KBM-7 (cell line): ENCODE results near the gene C8B.

Source experiments
- DNase-seq: peaks from one replicate; pipeline ENCODE4 v3.0.0-alpha.2; 2015
- in situ Hi-C: fragments of 300-500 bp; cut with MboI; formaldehyde crosslinking; loops from 2 replicates; pipeline ENCODE4 v1.14.3; 2020; ENCODE audit warnings: low sequenced_read_pairs, low pct_unique_long_range_greater_than_20kb, mixed read lengths

Gene C8B

DNA sequence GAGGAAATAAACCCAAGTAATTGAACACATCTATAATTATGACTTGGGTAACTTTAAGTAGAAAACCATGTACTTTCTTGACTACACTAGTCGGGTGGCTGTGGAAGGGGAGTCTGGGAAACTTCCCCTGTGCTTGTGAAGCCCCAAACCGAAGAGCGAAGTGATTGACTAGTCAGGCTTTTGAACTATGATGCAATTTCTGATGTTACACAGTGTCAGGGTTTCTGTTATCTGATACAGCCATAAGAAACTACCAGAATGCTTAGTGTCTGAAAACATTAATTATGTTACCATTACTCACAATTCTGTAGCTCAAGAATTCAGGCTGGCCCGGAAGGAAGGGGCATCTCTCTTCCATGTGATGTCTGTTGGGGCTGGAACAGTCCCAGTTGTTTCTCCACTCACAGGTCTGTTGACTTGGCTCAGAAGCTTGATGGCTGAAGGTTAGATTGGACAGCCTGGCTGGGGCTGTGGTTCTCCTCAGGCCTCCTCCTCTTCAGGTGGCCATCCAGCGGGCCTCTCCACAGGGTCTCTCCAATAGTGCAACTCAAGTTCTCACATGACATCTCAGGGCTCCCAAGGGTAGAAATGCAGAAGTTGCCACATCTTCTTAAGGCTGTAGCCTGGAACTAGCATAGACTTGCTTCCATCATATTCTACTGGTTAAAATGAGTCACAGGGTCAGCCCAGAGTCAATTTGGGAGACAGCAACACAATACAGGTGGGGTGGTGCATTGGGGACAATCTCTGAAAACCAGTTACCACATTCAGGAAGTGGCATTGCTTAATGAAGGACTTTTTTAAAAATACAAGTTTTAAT lies 8.3 kb upstream of the C8B start:
- DNase-seq: peak; percentile 16
- in situ Hi-C loops: no loop called here

DNA sequence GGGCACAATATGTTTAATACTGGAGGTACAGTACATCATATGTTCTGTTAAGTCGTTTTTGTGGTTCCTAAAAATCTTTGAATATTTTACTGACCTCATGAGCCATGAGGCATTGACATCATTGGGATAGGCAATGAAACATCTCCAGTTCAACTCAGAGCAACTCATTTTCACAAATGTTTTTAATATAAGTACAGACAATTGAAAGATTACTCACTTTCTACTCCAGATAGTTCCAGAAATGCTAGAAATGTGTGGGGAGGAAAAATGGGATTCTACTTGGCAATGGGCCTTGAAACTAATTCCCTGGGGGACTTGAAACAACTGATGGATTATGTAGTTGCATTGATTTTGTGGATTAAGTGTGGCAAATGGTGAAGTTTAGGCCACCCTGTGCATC lies 7.2 kb upstream of the C8B start:
- in situ Hi-C loops: no loop called here
- DNase-seq: no peak

DNA sequence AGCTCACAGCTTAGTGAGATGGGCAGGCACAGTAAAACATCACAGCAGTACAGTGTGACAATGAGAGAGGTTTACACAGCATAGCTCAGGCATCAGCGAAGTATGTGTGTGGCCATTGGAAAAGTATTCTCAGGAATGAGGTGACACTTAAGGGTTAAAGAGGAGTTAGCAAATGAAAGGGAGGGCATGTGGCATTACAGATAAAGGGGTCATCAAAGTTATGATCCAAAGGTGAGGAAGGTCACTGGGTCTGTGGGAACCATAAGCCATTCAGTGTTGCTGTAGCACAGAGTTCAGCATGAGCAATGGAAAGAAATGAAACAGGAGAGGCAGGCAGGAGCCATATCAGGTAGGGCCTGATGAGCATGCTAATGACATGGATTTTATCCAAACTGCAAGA lies 4.5 kb upstream of the C8B start:
- in situ Hi-C loops: no loop called here
- DNase-seq: no peak

DNA sequence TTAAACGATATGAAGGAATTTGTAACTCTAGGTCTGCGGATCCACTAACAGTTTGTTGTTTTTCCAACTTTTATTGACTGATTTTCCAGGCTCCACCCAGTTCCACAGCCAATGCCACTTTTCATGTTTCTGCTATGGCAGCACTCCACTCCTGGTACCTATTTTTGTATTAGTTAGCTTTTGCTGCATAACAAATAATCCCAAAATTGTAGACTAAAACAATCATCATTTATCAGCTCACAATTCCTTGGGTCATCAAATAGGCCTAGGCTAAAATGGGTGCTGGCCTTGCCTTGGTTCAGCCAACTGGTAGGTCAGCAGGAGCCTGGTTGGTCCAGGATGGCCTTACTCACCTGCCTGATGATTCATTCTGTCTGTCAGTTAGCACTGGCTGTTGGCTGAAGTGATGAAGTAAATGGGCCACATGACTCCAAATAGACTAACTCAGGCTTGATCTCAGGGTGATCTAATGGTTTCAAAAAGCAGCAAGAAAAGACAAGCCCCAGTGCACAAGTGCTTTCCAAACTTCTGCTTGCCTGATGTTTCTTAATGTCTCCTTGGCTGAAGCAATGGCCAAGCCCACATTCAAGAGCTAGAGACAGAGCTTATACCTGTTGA lies 3.2 kb upstream of the C8B start:
- DNase-seq: no peak
- in situ Hi-C loops: no loop called here

DNA sequence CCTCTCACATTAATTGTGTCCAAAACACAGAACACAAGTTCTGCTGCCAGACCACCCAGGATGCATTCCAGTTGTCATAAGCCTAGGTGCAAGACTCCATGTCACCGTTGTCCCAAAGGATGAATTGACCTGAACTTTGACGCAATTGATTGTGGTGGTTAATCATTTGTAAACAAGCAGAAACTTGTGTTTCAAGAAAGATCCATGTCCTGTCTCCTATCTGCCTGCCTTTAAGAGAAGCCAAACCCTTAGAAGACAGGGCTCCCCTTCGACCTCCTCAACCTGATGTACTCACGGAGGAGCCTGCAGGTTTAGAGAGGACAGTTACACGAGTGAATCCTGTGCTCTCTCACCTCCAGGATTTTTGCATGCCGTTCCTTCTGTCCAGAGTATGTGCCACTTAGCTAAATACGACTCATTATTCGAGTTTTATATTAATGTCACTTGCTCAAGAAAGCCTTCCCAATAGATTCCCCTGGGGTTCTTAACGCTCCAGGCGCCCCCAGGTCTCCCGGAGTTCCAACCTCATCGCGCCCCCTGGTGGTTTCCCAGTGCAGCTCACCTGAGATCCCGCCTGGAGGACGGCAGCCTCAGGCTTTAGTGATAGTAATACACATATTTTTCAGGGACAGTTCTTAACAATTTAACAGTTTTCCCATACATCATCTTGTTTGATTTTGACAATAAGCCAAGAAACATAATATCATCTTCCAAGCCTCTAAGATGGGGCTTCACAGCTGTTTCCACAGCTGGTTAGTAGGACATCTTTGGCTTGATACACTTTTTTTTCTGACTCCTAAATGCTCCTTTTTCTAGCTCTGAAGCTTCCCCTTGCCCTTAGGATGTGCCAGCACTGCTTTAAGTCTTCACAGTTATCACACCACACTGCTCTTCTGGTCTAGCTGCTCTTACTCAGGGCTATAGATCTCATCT lies 2.4 kb upstream of the C8B start:
- peak; percentile 24 for DNase-seq

DNA sequence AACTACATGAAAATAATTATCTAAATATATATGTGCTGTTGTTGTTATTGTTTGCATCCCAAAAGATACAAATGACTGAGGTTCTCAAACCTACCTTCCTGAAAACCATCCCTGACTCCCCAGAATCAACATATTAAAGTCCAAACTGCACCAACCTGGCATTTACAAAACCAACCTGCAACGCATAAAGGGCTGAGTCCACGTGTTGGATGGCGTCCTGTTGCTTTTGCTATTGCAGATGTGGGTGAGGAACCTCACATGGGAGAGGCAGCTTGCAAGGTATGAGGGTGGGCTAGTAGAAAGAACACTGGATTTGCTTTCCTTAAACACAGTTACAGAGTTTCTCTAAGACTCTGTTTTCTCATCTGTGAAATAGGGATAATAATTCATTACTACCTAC lies 1.5 kb upstream of the C8B start:
- in situ Hi-C loops: no loop called here

More for the DNA sequence above, 2.4 kb upstream of the C8B start:
- in situ Hi-C loops: no loop called here

DNA sequence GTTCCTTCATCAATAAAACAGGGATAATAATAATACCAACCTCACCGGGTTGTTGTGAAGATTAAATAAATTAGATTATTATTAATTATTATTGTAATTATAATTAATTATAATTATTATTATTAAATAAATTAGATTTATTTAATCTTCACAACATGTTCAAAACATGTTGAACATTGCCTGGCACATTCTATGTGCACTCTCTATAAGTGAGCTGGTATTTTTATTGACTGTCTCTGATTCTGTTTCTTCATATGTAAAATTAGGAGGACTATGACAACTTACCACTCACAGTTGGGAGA lies 834 bp upstream of the C8B start:
- in situ Hi-C loops: no loop called here
- DNase-seq: no peak

More for the DNA sequence above, 1.5 kb upstream of the C8B start:
- no peak for DNase-seq

DNA sequence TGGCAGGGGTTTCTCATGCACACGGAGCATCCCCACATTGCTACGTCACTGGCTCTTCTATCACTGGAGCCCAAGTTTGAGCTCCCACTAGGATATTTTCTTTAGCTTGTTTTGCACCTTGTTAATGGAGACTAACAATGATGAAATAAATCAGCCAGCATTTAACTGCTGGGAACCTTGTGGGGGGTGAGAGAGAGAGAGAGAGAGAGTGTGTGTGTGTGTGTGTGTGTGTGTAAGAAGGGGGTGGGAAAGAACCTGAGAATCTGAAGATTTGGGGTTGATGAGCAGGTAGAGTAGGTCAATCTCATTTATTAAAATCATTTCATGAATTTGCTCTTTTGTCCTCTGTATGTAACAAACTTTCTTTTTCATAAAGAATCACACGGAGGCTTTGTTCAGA lies 624 bp downstream of the C8B start:
- in situ Hi-C loops: no loop called here
- no peak for DNase-seq

DNA sequence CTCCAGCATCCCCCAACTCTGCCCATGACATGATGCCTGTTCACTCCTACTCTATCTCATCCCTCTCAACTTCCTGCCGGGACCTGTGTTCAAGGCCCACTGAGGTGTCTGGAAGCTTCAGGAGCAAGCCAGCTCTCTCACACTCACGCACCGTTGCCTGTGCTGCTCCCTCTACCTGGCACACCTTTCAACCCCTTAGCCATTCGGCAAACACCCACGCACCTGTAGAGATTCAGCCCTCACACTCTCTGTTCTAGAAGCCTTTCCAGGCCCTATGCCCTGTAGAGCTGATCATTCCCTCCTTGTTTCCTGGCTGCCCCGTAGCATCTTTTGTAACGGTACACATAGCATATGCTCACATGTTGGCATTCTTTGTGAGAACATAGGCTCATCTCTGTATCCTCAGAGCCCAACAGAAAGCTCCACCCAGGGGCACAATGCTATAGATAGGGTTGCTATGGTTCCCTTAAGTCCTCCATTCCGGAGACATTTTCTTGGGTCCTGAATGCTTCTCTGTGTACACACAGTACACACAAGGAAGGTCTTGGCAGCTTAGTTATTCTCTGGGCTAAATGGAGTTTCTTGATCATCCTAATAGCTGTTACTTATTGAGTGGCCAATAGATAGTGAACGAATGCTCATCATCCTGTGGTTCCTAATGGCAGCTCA lies 1.3 kb downstream of the C8B start:
- DNase-seq: no peak
- in situ Hi-C loops: no loop called here

DNA sequence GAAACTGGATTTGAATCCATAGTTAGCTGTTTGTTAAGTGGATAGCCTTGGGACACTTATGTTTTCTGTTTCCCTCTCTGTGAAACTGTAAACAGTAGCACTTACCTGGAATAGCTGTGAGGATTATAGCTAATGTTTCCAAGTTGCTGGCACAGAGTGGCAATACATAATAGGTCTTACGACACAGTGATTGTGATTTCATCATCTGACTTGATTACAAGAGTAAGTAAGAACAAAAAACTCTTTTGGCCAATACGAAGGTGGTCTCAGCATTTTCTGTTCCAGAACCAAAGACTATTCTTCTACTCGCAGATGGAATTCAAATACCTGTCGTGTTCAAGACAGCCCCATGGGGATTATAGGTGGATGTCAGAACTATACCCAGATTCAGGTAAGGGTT lies 2.1 kb downstream of the C8B start:
- no peak for DNase-seq
- in situ Hi-C loops: no loop called here

DNA sequence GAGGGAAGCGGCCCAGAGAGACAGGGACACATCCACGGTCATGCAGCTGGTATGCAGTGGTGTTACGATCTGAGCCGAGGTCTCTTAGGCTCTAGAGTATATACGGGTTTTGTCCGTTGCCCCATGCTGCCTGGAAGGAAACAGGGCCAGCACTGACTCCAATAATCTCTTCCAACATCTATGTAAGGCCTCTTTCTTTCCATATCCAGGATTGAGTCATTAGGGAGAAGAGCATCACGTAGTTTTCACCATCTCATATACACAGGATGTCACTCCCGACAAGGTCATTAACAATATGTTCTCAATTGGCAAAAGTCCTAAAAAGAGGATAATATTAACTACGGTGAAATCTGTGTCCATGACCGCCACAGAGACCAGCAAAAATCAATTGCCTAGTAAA lies 4.4 kb downstream of the C8B start:
- in situ Hi-C loops: no loop called here

DNA sequence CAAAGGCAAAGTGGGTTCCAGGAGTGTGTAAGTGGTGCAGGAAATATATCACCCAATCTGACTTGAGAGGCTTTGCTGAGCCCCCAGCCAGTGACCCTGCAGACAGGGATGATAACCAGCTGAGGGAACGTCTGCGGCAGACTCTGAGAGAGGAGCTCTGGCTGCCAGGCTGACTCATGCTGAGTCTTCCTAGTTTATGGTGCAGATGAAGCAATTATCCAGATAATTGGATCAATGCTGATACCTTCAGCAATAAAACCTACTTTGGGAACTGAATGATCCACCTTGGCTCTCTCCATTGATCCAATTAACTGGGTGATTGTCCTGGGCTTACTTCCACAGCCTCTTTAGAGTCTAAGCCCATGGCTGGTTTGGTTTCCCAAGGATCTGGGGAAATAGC lies 7.3 kb downstream of the C8B start:
- no peak for DNase-seq
- in situ Hi-C loops: no loop called here

More for the DNA sequence above, 4.4 kb downstream of the C8B start:
- DNase-seq: no peak

DNA sequence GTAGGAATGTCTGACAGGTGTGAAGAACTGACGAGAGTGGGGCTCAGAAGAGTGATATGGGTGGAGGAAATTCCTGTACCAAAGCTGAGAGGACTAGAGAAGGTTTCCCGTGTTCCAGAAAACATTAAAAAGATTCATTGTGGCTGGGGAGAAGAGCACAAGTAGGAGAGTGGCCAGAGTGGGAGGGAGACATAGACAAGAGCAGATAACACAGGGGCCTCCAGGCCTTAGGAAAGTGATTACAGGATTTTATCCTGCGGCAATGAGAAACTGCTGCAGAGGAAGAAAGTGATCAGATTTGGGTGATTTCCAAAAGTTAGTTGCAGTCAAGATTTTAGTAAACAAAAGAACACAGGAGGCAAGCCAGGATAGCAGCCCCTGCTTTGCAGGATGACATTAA lies 7.9 kb downstream of the C8B start:
- in situ Hi-C loops: no loop called here
- DNase-seq: no peak

DNA sequence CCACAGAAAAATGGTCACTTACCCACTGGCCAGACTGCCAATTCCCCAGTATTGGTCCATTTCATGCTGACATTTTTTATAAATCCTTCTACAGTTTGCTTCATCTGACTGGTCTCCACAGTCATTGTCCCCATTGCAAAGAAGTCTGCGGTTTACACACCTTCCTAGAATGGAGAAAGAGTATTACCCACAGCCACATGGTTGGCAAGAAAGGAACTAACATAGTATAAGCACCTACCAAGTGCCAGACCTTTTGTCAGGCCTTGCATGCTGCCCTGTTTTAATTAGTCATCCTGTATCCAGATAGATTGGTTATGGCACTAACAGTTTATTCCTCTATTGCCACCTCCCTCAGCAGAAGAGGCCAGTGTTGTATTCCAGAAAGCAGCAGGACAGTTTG lies 11.2 kb downstream of the C8B start:
- in situ Hi-C loops: no loop called here
- DNase-seq: no peak

DNA sequence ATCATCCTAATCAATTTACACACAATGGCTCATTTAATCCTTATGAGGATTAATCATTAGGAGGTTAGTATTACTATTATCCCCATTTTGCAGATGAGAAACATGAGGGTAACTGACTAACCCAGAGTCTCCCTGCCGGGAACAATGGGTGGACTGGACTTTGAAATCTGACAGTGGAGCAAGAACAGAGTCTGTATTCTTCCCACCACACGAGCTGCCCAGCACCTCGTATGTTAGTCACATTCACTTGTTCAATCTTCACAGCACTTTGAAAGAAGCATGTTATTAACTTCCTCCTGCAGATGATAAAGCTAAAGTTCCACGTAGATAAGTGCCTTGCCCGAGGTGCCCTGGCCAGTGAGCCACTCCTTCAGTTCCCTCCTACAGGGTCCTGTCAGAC lies 12.4 kb downstream of the C8B start:
- in situ Hi-C loops: no loop called here
- DNase-seq: no peak

DNA sequence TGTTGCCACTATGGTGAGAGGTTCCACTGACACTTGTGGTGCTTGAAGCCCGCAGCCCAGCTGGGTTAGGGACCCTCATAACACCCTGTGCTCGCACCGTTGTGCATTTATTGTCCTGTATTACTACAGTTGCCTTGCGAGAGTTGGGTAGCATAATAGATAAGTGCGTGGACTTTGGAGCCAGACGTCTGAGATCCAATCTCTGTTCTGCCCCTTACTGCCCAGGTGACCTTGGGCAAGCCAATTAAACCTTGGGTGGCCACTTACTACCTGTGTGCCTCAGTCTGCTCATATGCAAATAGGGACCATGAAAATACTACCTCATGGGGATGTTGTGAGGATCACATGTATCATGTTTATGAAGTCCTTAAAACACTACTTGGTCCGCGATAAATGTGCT lies 13.3 kb downstream of the C8B start:
- in situ Hi-C loops: no loop called here
- DNase-seq: no peak

DNA sequence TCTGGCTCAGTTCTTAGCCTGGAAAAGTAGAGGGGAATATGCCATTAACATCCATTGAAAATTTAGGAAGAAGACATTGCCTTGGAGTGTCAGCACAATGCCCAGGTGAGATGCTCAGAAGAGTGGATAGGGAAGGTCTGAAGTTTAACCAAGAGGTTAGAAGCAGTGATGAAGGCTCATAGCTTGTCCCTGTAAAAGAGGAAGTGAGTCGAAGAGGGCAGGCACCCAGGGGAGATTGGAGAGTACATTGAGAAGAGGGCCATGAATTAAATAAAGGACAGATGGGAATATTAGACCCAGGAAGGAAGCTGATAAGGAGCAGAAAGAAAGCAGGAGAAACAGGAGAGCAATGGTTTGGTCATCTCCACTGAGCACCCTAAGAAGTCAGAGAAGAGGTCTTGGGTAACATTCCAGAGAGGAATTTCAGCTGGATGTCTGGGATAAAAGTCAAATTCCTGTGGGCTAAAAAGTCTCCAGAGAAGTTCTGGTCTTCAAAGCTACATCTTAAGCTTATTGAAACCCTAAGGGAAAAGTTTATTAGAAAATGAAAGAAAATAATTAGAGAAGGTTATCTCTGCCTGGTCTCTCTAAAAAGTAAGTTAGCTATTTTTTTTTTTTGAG lies 17.3 kb downstream of the C8B start:
- in situ Hi-C loops: no loop called here
- peak; percentile 3 for DNase-seq

DNA sequence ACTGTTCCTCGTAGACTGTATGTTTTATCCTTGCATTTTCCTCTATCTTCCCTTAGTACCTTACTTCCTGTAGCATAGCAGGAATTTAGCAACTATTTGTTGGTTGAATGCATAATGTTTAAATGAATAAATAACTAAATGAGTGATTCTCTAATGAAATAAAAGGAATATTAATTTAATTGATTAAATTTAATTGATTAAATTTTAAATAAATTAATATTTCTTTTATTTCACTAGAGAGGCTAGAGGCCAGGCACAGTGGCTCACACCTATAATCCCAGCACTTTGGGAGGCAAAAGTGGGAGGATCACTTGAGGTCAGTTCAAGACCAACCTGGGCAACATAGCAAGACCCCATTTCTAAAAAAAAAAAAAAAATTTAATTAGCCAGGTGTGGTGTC lies 25.8 kb downstream of the C8B start:
- DNase-seq: no peak
- in situ Hi-C loops: no loop called here

DNA sequence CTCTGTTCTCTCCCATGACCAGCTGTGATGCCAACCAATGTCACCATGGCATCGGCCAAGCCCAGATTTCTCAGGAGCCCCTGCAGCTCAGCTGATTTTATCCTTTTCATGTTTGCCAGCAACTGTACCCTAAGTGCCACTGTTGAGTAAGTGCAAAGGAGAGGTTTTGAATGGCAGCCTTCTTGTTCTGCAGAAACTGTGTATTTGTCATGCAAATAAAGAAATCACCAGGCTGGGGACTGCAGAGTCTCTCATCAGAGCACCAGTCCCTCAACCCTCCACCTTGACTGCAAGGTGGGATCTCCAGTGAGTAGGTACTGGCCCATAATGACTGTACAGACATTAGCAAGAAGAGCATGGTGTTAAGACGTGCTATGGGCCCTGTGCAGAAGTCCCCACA lies 26.6 kb downstream of the C8B start:
- in situ Hi-C loops: no loop called here
- DNase-seq: no peak
